K562 (cell line): ENCODE data around the gene NPR3. TPM values are rescaled to one million over a fixed set of nuclear protein-coding genes. Genes with fewer than 3 reads are reported as not detected.

ENCODE experiments used
- ATAC-seq: fragments of 200-7000 bp; cut with Tn5 transposase; 3 replicates; pipeline ENCODE4 v1.9.1; 2020; ENCODE audit warnings: moderate library complexity
- BruUV-seq: library from RNA; stranded (reverse); fragments of 400-500 nt; replicated peaks from 2 replicates; lab custom pipeline; 2021; lab: Mats Ljungman, UMichigan
- CTCF ChIA-PET: fragments of 300-600 bp; formaldehyde crosslinking; extraction: SDS; loops from one replicate; lab custom pipeline; 2021; ENCODE audit warnings: low intra/inter-chr PET ratio; lab: Yijun Ruan, JAX
- POLR2A ChIA-PET: fragments of 300-600, 350-650 bp; sonication (Branson Sonifier 250); formaldehyde crosslinking; extraction: SDS; loops from one replicate; lab custom pipeline; 2021; ENCODE audit warnings: antibody characterized with exemption, inconsistent platforms; lab: Yijun Ruan, JAX
- DNase-seq, 4 experiments: peaks; one replicate each; pipeline versions ENCODE4 v3.0.0 to v3.0.0-alpha.2; 2011 to 2018; ENCODE audit warnings: low spot score in 3 of 4, mixed read lengths in 3 of 4; ENCODE audit errors: extremely low read depth in 1 of 4
- FAIRE-seq: peaks from 2 replicates; lab custom pipeline; 2011; peaks lifted over from hg19 to GRCh38; lab: Jason Lieb, UNC
- H2AFZ ChIP-seq: 2 replicates; pipeline ENCODE4 v1.6.0; 2011; ENCODE audit warnings: low read depth, low read length, control low read depth, inconsistent platforms
- H3K27ac ChIP-seq: fragments of 200-600 bp; 3 replicates; pipeline ENCODE4 v1.8.0; 2011; ENCODE audit warnings: low read depth, mild to moderate bottlenecking, control low read depth, inconsistent platforms, low read length, moderate library complexity, mixed read lengths; ENCODE audit errors: extremely low read depth
- H3K27me3 ChIP-seq, 2 experiments: fragments of 300-600 bp in 1 of 2; 2 replicates in 1 of 2; 3 replicates in 1 of 2; pipeline versions ENCODE4 v1.6.0 to v1.8.0; 2011; ENCODE audit warnings: inconsistent platforms in 2 of 2, low read length in 2 of 2, mild to moderate bottlenecking in 1 of 2, mixed read lengths in 1 of 2, moderate library complexity in 1 of 2; ENCODE audit not compliant: control insufficient read depth in 2 of 2, insufficient read depth in 2 of 2
- H3K36me3 ChIP-seq: fragments of 300-600 bp; 3 replicates; pipeline ENCODE4 v1.8.0; 2011; ENCODE audit warnings: mild to moderate bottlenecking, low read length, inconsistent platforms; ENCODE audit not compliant: control insufficient read depth, insufficient read depth
- H3K4me1 ChIP-seq, 2 experiments: fragments of 200-600 bp in 1 of 2; replicated peaks in 1 of 2; 2 replicates in 1 of 2; 3 replicates in 1 of 2; pipeline versions ENCODE4 v1.5.1 to v1.8.0; 2011; ENCODE audit warnings: inconsistent platforms in 2 of 2, low read length in 2 of 2, mild to moderate bottlenecking in 1 of 2, mixed read lengths in 1 of 2, moderate library complexity in 1 of 2; ENCODE audit not compliant: control insufficient read depth in 2 of 2, insufficient read depth in 2 of 2
- H3K4me2 ChIP-seq: 2 replicates; pipeline ENCODE4 v1.6.1; 2011; ENCODE audit warnings: low read length, control low read depth, inconsistent platforms, mixed read lengths; ENCODE audit not compliant: insufficient read depth
- H3K4me3 ChIP-seq: fragments of 200-600 bp; sonication (generic), shearing (Covaris generic); 2 replicates; pipeline ENCODE4 v1.5.1; 2016; ENCODE audit warnings: control low read depth, inconsistent platforms
- H3K79me2 ChIP-seq: fragments of 200-600 bp; 3 replicates; pipeline ENCODE4 v1.8.0; 2011; ENCODE audit warnings: low read length, inconsistent platforms; ENCODE audit not compliant: control insufficient read depth, insufficient read depth
- H3K9ac ChIP-seq, 2 experiments: 2 replicates each; pipeline versions ENCODE4 v1.6.0 to v1.6.1; 2011; ENCODE audit warnings: low read depth in 2 of 2, low read length in 2 of 2, control low read depth in 1 of 2, inconsistent platforms in 1 of 2, mild to moderate bottlenecking in 1 of 2, mixed read lengths in 1 of 2; ENCODE audit not compliant: insufficient read depth in 1 of 2
- H3K9me1 ChIP-seq: one replicate; pipeline ENCODE4 v1.6.0; 2011; ENCODE audit warnings: inconsistent platforms, mild to moderate bottlenecking, low read length, moderate library complexity; ENCODE audit not compliant: control insufficient read depth, insufficient read depth
- H3K9me3 ChIP-seq: replicated peaks from 2 replicates; pipeline ENCODE4 v1.5.1; 2011; ENCODE audit warnings: low read depth, low read length, inconsistent platforms; ENCODE audit not compliant: control insufficient read depth, insufficient read depth
- H4K20me1 ChIP-seq: replicated peaks from 2 replicates; pipeline ENCODE4 v1.6.1; 2011; ENCODE audit warnings: low read length, inconsistent platforms, mixed read lengths; ENCODE audit not compliant: control insufficient read depth, insufficient read depth
- ZNF592 ChIP-seq: fragments of 450-650 bp; IDR thresholded peaks from 2 replicates; pipeline ENCODE4 v1.6.1; 2017; ENCODE audit warnings: antibody characterized with exemption, mild to moderate bottlenecking
- WGBS: fragments of 100-300 bp; shearing (Covaris generic); methylation state at CpG from one replicate; pipeline ENCODE4 v1.1.6; 2016; ENCODE audit warnings: low coverage, mixed read lengths; ENCODE audit not compliant: insufficient coverage; ENCODE audit errors: missing lambda C conversion rate; 5-methylcytosine and 5-hydroxymethylcytosine counted together
- in situ Hi-C: fragments of 300-500 bp; cut with MboI; formaldehyde crosslinking; loops from 4 replicates; pipeline ENCODE4 v1.15.0; 2018; ENCODE audit warnings: inconsistent platforms, mixed read lengths
- intact Hi-C: fragments of 100-400 bp; cut with micrococcal nuclease; formaldehyde crosslinking; loops from 2 replicates; pipeline ENCODE4 v1.14.2; 2022
- polyA plus RNA-seq, 8 experiments: library from polyadenylated mRNA; depleted of rRNA in 4 of 8; stranded (reverse) in 5 of 8; unstranded in 3 of 8; fragments of >200 nt; fragmentation: Nextera tagmentation in 2 of 8; fragmentation: Illumina TruSeq in 1 of 8; extraction: Ambion mirVana in 2 of 8; extraction: Trizol in 1 of 8; gene quantifications; 2 replicates each; pipeline versions ENCODE4 v1.2.1 to v1.2.3, GENCODE V29; 2011 to 2014; ENCODE audit warnings: inconsistent platforms in 1 of 8, missing spikeins in 1 of 8
- total RNA-seq, 7 experiments: library from RNA; depleted of rRNA in 6 of 7; stranded (reverse); fragments of >200 nt in 6 of 7; fragmentation: Illumina TruSeq in 2 of 7; extraction: Trizol in 2 of 7; gene quantifications; 2 replicates each; pipeline versions ENCODE4 v1.2.1 to v1.2.3, GENCODE V29; 2011 to 2021; ENCODE audit warnings: low replicate concordance in 1 of 7
- TF ChIP-seq, protein P1 (sequence below): sonication (generic); formaldehyde crosslinking; IDR thresholded peaks from 2 replicates; pipeline ENCODE4 v1.8.1; 2023; ENCODE audit warnings: missing genetic modification reagents, mild to moderate bottlenecking, borderline replicate concordance

NPR3 gene
- total and polyA plus RNA-seq, 9 of the 15 experiments (the other 6 are each of a cell fraction or from before 2014, with no cell fraction given), result 0.01 to 0.11 (median 0.04) TPM; not detected in 2

DNA sequence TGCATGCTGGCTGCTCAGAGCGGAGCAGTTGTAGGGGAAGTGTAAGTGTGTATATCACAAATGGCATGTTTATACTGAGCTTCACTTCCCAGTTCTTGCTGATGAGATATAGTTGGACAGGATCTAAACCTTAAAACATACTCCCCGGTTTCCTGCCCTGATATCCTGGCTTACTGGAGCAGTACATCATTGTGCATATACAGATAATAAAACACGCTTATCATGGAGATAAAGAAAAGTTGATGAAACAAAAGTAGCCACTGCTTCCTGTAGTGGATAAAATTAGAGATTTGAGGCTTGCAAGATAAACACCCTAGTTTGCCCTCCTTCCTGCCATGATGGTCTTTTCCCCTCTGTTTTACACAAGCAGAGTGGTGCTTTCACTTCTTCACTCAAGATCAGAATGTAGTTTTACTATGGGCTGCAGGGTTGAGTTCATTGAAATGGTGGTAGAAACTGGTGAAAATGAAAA, 15.0 kb downstream of the NPR3 start:
- no peak for DNase-seq
- in situ Hi-C loops, result no loop called here
- CTCF ChIA-PET, result no interaction called here
- ATAC-seq, result no peak
- no peak overlapping the region for H2AFZ ChIP-seq
- no peaks in the 10 kb centered on the region for H3K9me3 ChIP-seq
- no TSS peak for BruUV-seq
- H3K36me3 ChIP-seq, result no peaks in the 10 kb centered on the region
- no peaks in the 10 kb centered on the region for H3K4me1 ChIP-seq
- TF ChIP-seq, protein P1, sequence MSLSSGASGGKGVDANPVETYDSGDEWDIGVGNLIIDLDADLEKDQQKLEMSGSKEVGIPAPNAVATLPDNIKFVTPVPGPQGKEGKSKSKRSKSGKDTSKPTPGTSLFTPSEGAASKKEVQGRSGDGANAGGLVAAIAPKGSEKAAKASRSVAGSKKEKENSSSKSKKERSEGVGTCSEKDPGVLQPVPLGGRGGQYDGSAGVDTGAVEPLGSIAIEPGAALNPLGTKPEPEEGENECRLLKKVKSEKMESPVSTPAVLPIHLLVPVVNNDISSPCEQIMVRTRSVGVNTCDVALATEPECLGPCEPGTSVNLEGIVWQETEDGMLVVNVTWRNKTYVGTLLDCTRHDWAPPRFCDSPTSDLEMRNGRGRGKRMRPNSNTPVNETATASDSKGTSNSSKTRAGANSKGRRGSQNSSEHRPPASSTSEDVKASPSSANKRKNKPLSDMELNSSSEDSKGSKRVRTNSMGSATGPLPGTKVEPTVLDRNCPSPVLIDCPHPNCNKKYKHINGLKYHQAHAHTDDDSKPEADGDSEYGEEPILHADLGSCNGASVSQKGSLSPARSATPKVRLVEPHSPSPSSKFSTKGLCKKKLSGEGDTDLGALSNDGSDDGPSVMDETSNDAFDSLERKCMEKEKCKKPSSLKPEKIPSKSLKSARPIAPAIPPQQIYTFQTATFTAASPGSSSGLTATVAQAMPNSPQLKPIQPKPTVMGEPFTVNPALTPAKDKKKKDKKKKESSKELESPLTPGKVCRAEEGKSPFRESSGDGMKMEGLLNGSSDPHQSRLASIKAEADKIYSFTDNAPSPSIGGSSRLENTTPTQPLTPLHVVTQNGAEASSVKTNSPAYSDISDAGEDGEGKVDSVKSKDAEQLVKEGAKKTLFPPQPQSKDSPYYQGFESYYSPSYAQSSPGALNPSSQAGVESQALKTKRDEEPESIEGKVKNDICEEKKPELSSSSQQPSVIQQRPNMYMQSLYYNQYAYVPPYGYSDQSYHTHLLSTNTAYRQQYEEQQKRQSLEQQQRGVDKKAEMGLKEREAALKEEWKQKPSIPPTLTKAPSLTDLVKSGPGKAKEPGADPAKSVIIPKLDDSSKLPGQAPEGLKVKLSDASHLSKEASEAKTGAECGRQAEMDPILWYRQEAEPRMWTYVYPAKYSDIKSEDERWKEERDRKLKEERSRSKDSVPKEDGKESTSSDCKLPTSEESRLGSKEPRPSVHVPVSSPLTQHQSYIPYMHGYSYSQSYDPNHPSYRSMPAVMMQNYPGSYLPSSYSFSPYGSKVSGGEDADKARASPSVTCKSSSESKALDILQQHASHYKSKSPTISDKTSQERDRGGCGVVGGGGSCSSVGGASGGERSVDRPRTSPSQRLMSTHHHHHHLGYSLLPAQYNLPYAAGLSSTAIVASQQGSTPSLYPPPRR, result no peak
- no peak for TF ChIP-seq ZNF592
- H3K4me3 ChIP-seq, result no peak overlapping the region
- H3K27ac ChIP-seq, result no peak overlapping the region
- WGBS, result 0% methylated on average over 3 of the region's 3 CpGs
- POLR2A ChIA-PET, result no interaction called here
- no peaks in the 10 kb centered on the region for H3K9me1 ChIP-seq
- H4K20me1 ChIP-seq, result no peaks in the 10 kb centered on the region
- H3K79me2 ChIP-seq, result no peaks in the 10 kb centered on the region
- no peak for FAIRE-seq
- H3K9ac ChIP-seq, result no peak overlapping the region
- H3K4me2 ChIP-seq, result no peak overlapping the region
- no peaks in the 10 kb centered on the region; a peak in 1 of 5 replicates for H3K27me3 ChIP-seq
- intact Hi-C loops, result no loop called here
